Cortex of kidney (tissue), 1 donor: ENCODE results near the gene ZBTB17.
"Not testable (repeated sequence)": the region's sequence is repeated elsewhere in the genome, so short reads cannot be mapped to it uniquely, and the experiment has no call there.

ENCODE experiments used
- DNase-seq: peaks from one replicate; lab custom pipeline; 2025; lab: John Stamatoyannopoulos, UW

ZBTB17 gene

GRCh38 chr1:15896841-15897610 is 78.9 kb downstream of the ZBTB17 start:
- not testable (repeated sequence) for DNase-seq

GRCh38 chr1:15895233-15895632 is 80.7 kb downstream of the ZBTB17 start:
- no peak for DNase-seq

GRCh38 chr1:15892857-15893599 is 82.9 kb downstream of the ZBTB17 start:
- DNase-seq = not testable (repeated sequence)
